Activated CD4-positive, alpha-beta T cell treated with anti-CD3 and anti-CD28 coated beads, Interleukin-2, amount 10 ng/mL, durations not matched to agents 7 days and 5 days (primary cell): Measurements from ENCODE around the gene STK38. TPM values are rescaled to one million over a fixed set of nuclear protein-coding genes. Genes with fewer than 3 reads are reported as not detected.
A peak's percentile ranks its signal among the peaks of the same experiment; 100 is the strongest.

Experiments
- CTCF ChIA-PET: fragments of 350-600 bp; sonication (Branson Sonifier 250); formaldehyde crosslinking; loops from one replicate; lab custom pipeline; 2021; ENCODE audit warnings: antibody characterized with exemption; lab: Charles Lee
- POLR2A ChIA-PET: fragments of 350-600 bp; sonication (Branson Sonifier 250); formaldehyde crosslinking; loops from one replicate; lab custom pipeline; 2021; ENCODE audit warnings: antibody characterized with exemption; lab: Charles Lee
- DNase-seq: peaks from one replicate; pipeline ENCODE4 v3.0.0-alpha.2; 2020
- H3K27ac Mint-ChIP-seq: one replicate; pipeline ENCODE4 v1.8.0; 2021; ENCODE audit warnings: mild to moderate bottlenecking, moderate library complexity, mixed read lengths
- H3K27me3 Mint-ChIP-seq: one replicate; pipeline ENCODE4 v1.8.0; 2021; ENCODE audit warnings: mixed read lengths
- H3K36me3 Mint-ChIP-seq: one replicate; pipeline ENCODE4 v1.8.0; 2021; ENCODE audit warnings: low read depth, mixed read lengths
- H3K4me1 Mint-ChIP-seq: one replicate; pipeline ENCODE4 v1.8.0; 2021; ENCODE audit warnings: mixed read lengths
- H3K4me3 Mint-ChIP-seq: one replicate; pipeline ENCODE4 v1.8.0; 2021; ENCODE audit warnings: mild to moderate bottlenecking, moderate library complexity, mixed read lengths
- H3K9me3 Mint-ChIP-seq: one replicate; pipeline ENCODE4 v1.8.0; 2021; ENCODE audit warnings: mixed read lengths
- total RNA-seq, 2 experiments: library from RNA; stranded (reverse); gene quantifications; one replicate each; pipeline ENCODE4 v1.2.3, GENCODE V29; 2021

STK38 gene
- total RNA-seq, 2 experiments from 2014 or later, result 99.1 to 114 TPM

DNA sequence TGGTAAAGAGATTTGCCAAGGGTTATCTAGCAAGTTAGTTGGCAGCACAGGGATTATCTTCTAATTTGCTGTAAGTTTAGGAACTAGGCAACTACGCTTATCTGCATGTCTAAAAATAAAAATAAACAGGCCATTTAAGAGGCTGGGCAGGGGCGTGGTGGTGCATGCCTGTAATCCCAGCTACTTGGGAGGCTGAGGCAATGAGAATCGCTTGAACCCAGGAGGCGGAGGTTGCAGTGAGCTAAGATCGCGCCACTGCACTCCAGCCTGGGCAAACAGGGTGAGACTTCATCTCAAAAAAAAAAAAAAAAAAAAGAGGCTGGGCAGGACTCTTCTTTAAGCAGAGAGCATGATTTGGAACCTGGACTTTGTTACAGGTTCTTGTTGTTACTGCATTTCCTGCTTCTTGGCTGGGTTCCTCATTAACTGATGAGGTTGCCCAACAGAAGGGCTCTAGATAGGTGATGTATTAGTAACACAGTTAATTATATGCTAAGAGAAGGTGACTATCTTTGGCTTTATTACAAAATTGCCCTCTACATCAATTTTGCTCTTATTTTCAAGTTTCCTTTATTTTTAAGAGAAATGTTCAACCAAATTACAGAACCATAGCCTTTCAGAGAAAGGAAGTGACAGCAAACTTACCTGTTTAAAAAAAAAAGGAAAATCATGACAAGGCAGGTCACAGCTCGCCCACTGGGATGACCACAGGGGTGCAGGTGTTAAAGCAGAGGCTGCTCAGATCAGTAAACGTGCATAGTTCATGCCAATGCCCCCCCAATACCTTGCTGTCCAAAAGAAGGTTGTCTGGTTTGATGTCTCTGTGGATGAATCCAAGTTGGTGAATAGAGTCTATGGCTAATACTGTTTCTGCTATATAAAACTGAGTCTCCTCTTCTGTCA, 32.5 kb downstream of the STK38 start:
- CTCF ChIA-PET, result interaction anchor here (0.7 kb wide), 1 partner anchor 71 kb away, joined by 3 read pairs; no protein-coding TSS in a partner anchor
- POLR2A ChIA-PET, result no interaction called here
- Mint-ChIP-seq H3K27me3 (no peaks in the 10 kb centered on the region), H3K36me3 (peaks cover 76% of the 10 kb centered on the region), H3K9me3 (no peaks in the 10 kb centered on the region), H3K27ac (no peak overlapping the region), H3K4me1 (peaks cover 30% of the 10 kb centered on the region), H3K4me3 (no peak overlapping the region)
- DNase-seq, result no peak

- no peak overlapping the region for H3K27ac Mint-ChIP-seq
- H3K4me1 Mint-ChIP-seq, result peaks cover 24% of the 10 kb centered on the region
- H3K9me3 Mint-ChIP-seq, result no peaks in the 10 kb centered on the region
- H3K27me3 Mint-ChIP-seq, result no peaks in the 10 kb centered on the region
- ChIA-PET CTCF (interaction anchor here (1.4 kb wide), 1 partner anchor 22 kb away, joined by 5 read pairs; no protein-coding TSS in a partner anchor), POLR2A (interaction anchor here (1.0 kb wide), 1 partner anchor 453 kb away, joined by 5 read pairs; no protein-coding TSS in a partner anchor)
- DNase-seq, result no peak
- H3K4me3 Mint-ChIP-seq, result no peak overlapping the region
- H3K36me3 Mint-ChIP-seq, result peaks cover 77% of the 10 kb centered on the region
Observed at GRCh38 chr6:36510365-36510764, 36.9 kb downstream of the STK38 start.

GRCh38 chr6:36508532-36508931, 38.7 kb downstream of the STK38 start:
- Mint-ChIP-seq H3K27me3 (no peaks in the 10 kb centered on the region), H3K4me1 (peaks cover 22% of the 10 kb centered on the region), H3K27ac (no peak overlapping the region), H3K36me3 (peaks cover 82% of the 10 kb centered on the region), H3K9me3 (no peaks in the 10 kb centered on the region), H3K4me3 (no peak overlapping the region)
- ChIA-PET CTCF (no interaction called here), POLR2A (no interaction called here)
- no peak for DNase-seq

DNA sequence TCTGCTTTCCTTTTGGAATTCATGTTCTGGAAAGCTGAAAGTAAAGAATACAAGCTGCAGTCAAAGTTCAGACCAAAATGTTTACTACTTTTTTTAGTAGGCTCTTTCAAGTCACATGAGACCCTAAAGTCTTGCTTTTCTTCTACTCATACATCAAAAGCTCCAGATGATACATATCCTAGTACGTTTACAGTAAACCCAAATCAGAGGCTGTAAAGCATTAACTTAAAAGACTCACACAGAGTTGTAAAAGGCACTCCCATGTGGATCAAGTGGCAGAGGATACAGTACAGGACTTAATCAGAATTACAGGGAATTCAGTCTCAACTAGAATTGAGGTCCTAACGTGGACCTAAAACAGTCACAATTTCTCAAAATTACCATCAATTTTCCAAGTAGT, 40.7 kb downstream of the STK38 start:
- Mint-ChIP-seq H3K27me3 (no peaks in the 10 kb centered on the region), H3K9me3 (no peaks in the 10 kb centered on the region), H3K27ac (no peak overlapping the region), H3K4me1 (peaks cover 20% of the 10 kb centered on the region), H3K36me3 (peaks cover 86% of the 10 kb centered on the region), H3K4me3 (no peak overlapping the region)
- ChIA-PET POLR2A (no interaction called here), CTCF (no interaction called here)
- no peak for DNase-seq

GRCh38 chr6:36505744-36506534, 41.3 kb downstream of the STK38 start:
- DNase-seq, result no peak
- peaks cover 20% of the 10 kb centered on the region for H3K4me1 Mint-ChIP-seq
- peaks cover 85% of the 10 kb centered on the region for H3K36me3 Mint-ChIP-seq
- ChIA-PET POLR2A (no interaction called here), CTCF (interaction anchor here (0.5 kb wide), 1 partner anchor 11 kb away, joined by 3 read pairs; no protein-coding TSS in a partner anchor)
- no peaks in the 10 kb centered on the region for H3K9me3 Mint-ChIP-seq
- H3K27me3 Mint-ChIP-seq, result no peaks in the 10 kb centered on the region
- no peak overlapping the region for H3K4me3 Mint-ChIP-seq
- peak overlapping the region; percentile 15 for H3K27ac Mint-ChIP-seq

- peaks cover 81% of the 10 kb centered on the region for H3K36me3 Mint-ChIP-seq
- CTCF ChIA-PET, result no interaction called here
- no peak for DNase-seq
- H3K9me3 Mint-ChIP-seq, result no peaks in the 10 kb centered on the region
- H3K27ac Mint-ChIP-seq, result no peak overlapping the region
- POLR2A ChIA-PET, result no interaction called here
- H3K4me1 Mint-ChIP-seq, result peaks cover 20% of the 10 kb centered on the region
- no peak overlapping the region for H3K4me3 Mint-ChIP-seq
- no peaks in the 10 kb centered on the region for H3K27me3 Mint-ChIP-seq
Observed at GRCh38 chr6:36504982-36505381, 42.3 kb downstream of the STK38 start.

- H3K9me3 Mint-ChIP-seq, result no peaks in the 10 kb centered on the region
- peaks cover 22% of the 10 kb centered on the region for H3K4me1 Mint-ChIP-seq
- ChIA-PET POLR2A (no interaction called here), CTCF (interaction anchor here (0.6 kb wide), 1 partner anchor 14 kb away, joined by 5 read pairs; no protein-coding TSS in a partner anchor)
- H3K27ac Mint-ChIP-seq, result no peak overlapping the region
- no peak for DNase-seq
- H3K27me3 Mint-ChIP-seq, result no peaks in the 10 kb centered on the region
- peaks cover 80% of the 10 kb centered on the region for H3K36me3 Mint-ChIP-seq
- no peak overlapping the region for H3K4me3 Mint-ChIP-seq
Observed at GRCh38 chr6:36504181-36504580, 43.1 kb downstream of the STK38 start.

DNA sequence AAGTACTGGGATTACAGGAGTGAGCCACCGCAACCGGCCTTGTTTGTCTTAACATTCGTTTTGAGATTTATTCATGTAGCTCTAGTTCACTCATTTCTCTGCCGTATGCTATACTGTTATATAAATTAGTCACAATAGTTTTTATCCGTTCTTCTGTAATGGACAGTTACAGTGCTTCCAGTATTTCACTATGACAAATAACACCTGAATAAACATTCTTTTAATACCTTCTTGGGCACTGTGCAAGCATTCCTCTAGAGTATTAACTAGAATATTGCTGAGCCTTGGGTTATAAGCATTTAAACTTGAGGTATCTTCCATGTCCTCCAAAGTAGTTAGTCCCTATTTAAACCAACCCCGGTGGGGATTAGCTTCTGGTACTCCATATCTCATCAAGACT, 45.6 kb downstream of the STK38 start:
- Mint-ChIP-seq H3K4me1 (peaks cover 12% of the 10 kb centered on the region), H3K27ac (no peak overlapping the region), H3K4me3 (no peak overlapping the region), H3K9me3 (no peaks in the 10 kb centered on the region), H3K36me3 (peaks cover 81% of the 10 kb centered on the region), H3K27me3 (no peaks in the 10 kb centered on the region)
- DNase-seq, result no peak
- ChIA-PET POLR2A (no interaction called here), CTCF (interaction anchor here (0.6 to 1.9 kb wide), 3 partner anchors 11 to 377 kb away, joined by 3 to 4 read pairs (median 3); no protein-coding TSS in a partner anchor)

GRCh38 chr6:36499918-36500317, 47.4 kb downstream of the STK38 start:
- H3K27ac Mint-ChIP-seq, result no peak overlapping the region
- H3K4me3 Mint-ChIP-seq, result no peak overlapping the region
- no peak for DNase-seq
- ChIA-PET CTCF (interaction anchor here (0.7 to 1.6 kb wide), 2 partner anchors 18 to 42 kb away, joined by 3 to 4 read pairs; no protein-coding TSS in a partner anchor), POLR2A (no interaction called here)
- H3K27me3 Mint-ChIP-seq, result no peaks in the 10 kb centered on the region
- H3K36me3 Mint-ChIP-seq, result peaks cover 81% of the 10 kb centered on the region
- no peaks in the 10 kb centered on the region for H3K9me3 Mint-ChIP-seq
- H3K4me1 Mint-ChIP-seq, result peaks cover 7% of the 10 kb centered on the region

GRCh38 chr6:36495086-36495485, 52.2 kb downstream of the STK38 start:
- POLR2A ChIA-PET, result no interaction called here
- peaks cover 76% of the 10 kb centered on the region for H3K36me3 Mint-ChIP-seq
- H3K27ac Mint-ChIP-seq, result no peak overlapping the region

GRCh38 chr6:36493859-36494258, 53.4 kb downstream of the STK38 start:
- peak overlapping the region; percentile 2 for H3K27ac Mint-ChIP-seq
- no peaks in the 10 kb centered on the region for H3K9me3 Mint-ChIP-seq
- ChIA-PET POLR2A (interaction anchor here (0.5 kb wide), 1 partner anchor 355 kb away, joined by 3 read pairs; no protein-coding TSS in a partner anchor), CTCF (interaction anchor here (1.6 kb wide), 1 partner anchor 35 kb away, joined by 4 read pairs; no protein-coding TSS in a partner anchor)
- H3K4me3 Mint-ChIP-seq, result no peak overlapping the region
- peaks cover 20% of the 10 kb centered on the region for H3K4me1 Mint-ChIP-seq
- DNase-seq, result no peak
- peaks cover 72% of the 10 kb centered on the region for H3K36me3 Mint-ChIP-seq
- H3K27me3 Mint-ChIP-seq, result no peaks in the 10 kb centered on the region

More at GRCh38 chr6:36495086-36495485, 52.2 kb downstream of the STK38 start:
- peaks cover 20% of the 10 kb centered on the region for H3K4me1 Mint-ChIP-seq
- CTCF ChIA-PET, result no interaction called here
- no peak for DNase-seq
- H3K9me3 Mint-ChIP-seq, result no peaks in the 10 kb centered on the region
- H3K4me3 Mint-ChIP-seq, result no peak overlapping the region
- H3K27me3 Mint-ChIP-seq, result no peaks in the 10 kb centered on the region

DNA sequence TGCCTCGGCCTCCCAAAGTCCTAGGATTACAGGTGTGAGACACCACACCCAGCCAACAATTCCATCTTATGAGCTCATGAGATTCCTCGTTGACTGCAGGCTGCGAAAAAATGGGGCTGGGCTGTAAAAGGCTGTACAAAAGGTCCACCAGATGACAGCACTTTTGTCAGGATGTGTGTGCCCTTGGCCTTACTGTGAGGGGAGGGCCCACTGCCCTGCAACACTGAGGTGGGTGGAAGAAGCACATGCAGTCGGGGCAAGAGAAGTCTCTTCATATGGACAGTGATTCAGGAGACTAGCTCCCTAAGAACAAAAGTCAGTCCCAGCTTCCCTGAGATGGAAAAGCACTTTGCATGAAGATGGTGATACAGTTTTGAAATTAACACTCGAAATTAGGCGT, 54.0 kb downstream of the STK38 start:
- H3K9me3 Mint-ChIP-seq, result no peaks in the 10 kb centered on the region
- H3K4me3 Mint-ChIP-seq, result no peak overlapping the region
- H3K27me3 Mint-ChIP-seq, result no peaks in the 10 kb centered on the region
- H3K27ac Mint-ChIP-seq, result peak overlapping the region; percentile 2
- ChIA-PET CTCF (interaction anchor here (0.6 to 1.6 kb wide), 2 partner anchors 35 to 153 kb away, joined by 3 to 4 read pairs; no protein-coding TSS in a partner anchor), POLR2A (no interaction called here)
- DNase-seq, result no peak
- peaks cover 20% of the 10 kb centered on the region for H3K4me1 Mint-ChIP-seq
- peaks cover 73% of the 10 kb centered on the region for H3K36me3 Mint-ChIP-seq
